ENCODE results near the gene NFYC.

- TF ChIP-seq, protein P1, sequence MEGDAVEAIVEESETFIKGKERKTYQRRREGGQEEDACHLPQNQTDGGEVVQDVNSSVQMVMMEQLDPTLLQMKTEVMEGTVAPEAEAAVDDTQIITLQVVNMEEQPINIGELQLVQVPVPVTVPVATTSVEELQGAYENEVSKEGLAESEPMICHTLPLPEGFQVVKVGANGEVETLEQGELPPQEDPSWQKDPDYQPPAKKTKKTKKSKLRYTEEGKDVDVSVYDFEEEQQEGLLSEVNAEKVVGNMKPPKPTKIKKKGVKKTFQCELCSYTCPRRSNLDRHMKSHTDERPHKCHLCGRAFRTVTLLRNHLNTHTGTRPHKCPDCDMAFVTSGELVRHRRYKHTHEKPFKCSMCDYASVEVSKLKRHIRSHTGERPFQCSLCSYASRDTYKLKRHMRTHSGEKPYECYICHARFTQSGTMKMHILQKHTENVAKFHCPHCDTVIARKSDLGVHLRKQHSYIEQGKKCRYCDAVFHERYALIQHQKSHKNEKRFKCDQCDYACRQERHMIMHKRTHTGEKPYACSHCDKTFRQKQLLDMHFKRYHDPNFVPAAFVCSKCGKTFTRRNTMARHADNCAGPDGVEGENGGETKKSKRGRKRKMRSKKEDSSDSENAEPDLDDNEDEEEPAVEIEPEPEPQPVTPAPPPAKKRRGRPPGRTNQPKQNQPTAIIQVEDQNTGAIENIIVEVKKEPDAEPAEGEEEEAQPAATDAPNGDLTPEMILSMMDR (IDR thresholded peaks at IDR 0.05 in 4 of 5, conservative IDR thresholded peaks at IDR 0.05 in 1 of 5) = no peak
- TF ChIP-seq POLR2A (IDR thresholded peaks at IDR 0.05) = no peak
These were observed 27.4 kb upstream of the NFYC start for GRCh38 chr1:40664167-40664537.
